GM12873 (cell line): ENCODE measurements around the gene ATG3.

Source experiments
- CTCF ChIP-seq: IDR thresholded peaks from 2 replicates; pipeline ENCODE4 v1.5.1; 2012; ENCODE audit warnings: low read depth, mild to moderate bottlenecking, moderate library complexity, low read length, control low read depth; ENCODE audit not compliant: insufficient read depth; ENCODE audit errors: missing control alignments

The ATG3 gene

GRCh38 chr3:112582244-112582874, 20.6 kb upstream of the ATG3 start:
- peak; percentile 60 for TF ChIP-seq CTCF

- no peak for TF ChIP-seq CTCF
Observed at GRCh38 chr3:112579697-112580096, 17.9 kb upstream of the ATG3 start.

- no peak for TF ChIP-seq CTCF
Observed at GRCh38 chr3:112579232-112579631, 17.5 kb upstream of the ATG3 start.

GRCh38 chr3:112572701-112573100, 10.9 kb upstream of the ATG3 start:
- no peak for TF ChIP-seq CTCF

GRCh38 chr3:112569265-112569664, 7.5 kb upstream of the ATG3 start:
- no peak for TF ChIP-seq CTCF

GRCh38 chr3:112568642-112569041, 6.9 kb upstream of the ATG3 start:
- TF ChIP-seq CTCF: no peak

GRCh38 chr3:112564940-112565305, 3.2 kb upstream of the ATG3 start:
- TF ChIP-seq CTCF: no peak
